ENCODE data around the gene PARD6G.

The PARD6G gene

GRCh38 chr18:80200171-80200931 is 47.0 kb downstream of the PARD6G start:
- no peak overlapping the region for H3K4me3 ChIP-seq (ENCODE audit: low read depth, low read length)
- peak; percentile 30; the same call in 1 of the 2 replicates for TF ChIP-seq CTCF (IDR thresholded peaks at IDR 0.05; ENCODE audit: borderline replicate concordance, insufficient read depth, low read depth, low read length)

- TF ChIP-seq CTCF (IDR thresholded peaks at IDR 0.05; ENCODE audit: borderline replicate concordance, insufficient read depth, low read depth, low read length), result no peak
- H3K4me3 ChIP-seq (ENCODE audit: low read depth, low read length), result no peak overlapping the region
These were observed 48.1 kb downstream of the PARD6G start for GRCh38 chr18:80198994-80199748.

- no peak overlapping the region for H3K4me3 ChIP-seq (ENCODE audit: low read depth, low read length)
- TF ChIP-seq CTCF (IDR thresholded peaks at IDR 0.05; ENCODE audit: borderline replicate concordance, insufficient read depth, low read depth, low read length), result no peak
These were observed 48.9 kb downstream of the PARD6G start for GRCh38 chr18:80198391-80198790.

GRCh38 chr18:80197528-80197927 is 49.8 kb downstream of the PARD6G start:
- H3K4me3 ChIP-seq (ENCODE audit: low read depth, low read length), result no peak overlapping the region
- no peak for TF ChIP-seq CTCF (IDR thresholded peaks at IDR 0.05; ENCODE audit: borderline replicate concordance, insufficient read depth, low read depth, low read length)

- no peak overlapping the region for H3K4me3 ChIP-seq (ENCODE audit: low read depth, low read length)
- no peak for TF ChIP-seq CTCF (IDR thresholded peaks at IDR 0.05; ENCODE audit: borderline replicate concordance, insufficient read depth, low read depth, low read length)
These were observed 50.6 kb downstream of the PARD6G start for GRCh38 chr18:80196528-80197320.

- no peak for TF ChIP-seq CTCF (IDR thresholded peaks at IDR 0.05; ENCODE audit: borderline replicate concordance, insufficient read depth, low read depth, low read length)
- H3K4me3 ChIP-seq (ENCODE audit: low read depth, low read length), result no peak overlapping the region
These were observed 52.3 kb downstream of the PARD6G start for GRCh38 chr18:80194874-80195570.
